Panc1 (cell line): ENCODE measurements around the gene TRAK1. TPM values are rescaled to one million over a fixed set of nuclear protein-coding genes. Genes with fewer than 3 reads are reported as not detected.

Experiments used
- ATAC-seq: fragments of 200-7000 bp; cut with Tn5 transposase; 2 replicates; pipeline ENCODE4 v1.9.1; 2020; ENCODE audit warnings: mild to moderate bottlenecking, moderate library complexity
- BruUV-seq: library from RNA; stranded (reverse); fragments of 400-500 nt; replicated peaks from 2 replicates; lab custom pipeline; 2021; lab: Mats Ljungman, UMichigan
- CTCF ChIA-PET: fragments of 300-600 bp; sonication (Branson Sonifier 250); formaldehyde crosslinking; loops from one replicate; lab custom pipeline; 2022; ENCODE audit warnings: antibody characterized with exemption; lab: Charles Lee
- POLR2A ChIA-PET: fragments of 300-600 bp; sonication (Branson Sonifier 250); formaldehyde crosslinking; loops from one replicate; lab custom pipeline; 2022; ENCODE audit warnings: antibody characterized with exemption; lab: Charles Lee
- DNase-seq: peaks from one replicate; pipeline ENCODE4 v3.0.0-alpha.2; 2010; ENCODE audit warnings: low read depth, low spot score
- H3K27ac ChIP-seq: 2 replicates; pipeline ENCODE4 v1.5.1; 2011; ENCODE audit warnings: mild to moderate bottlenecking, low read length, inconsistent platforms
- H3K27me3 ChIP-seq: fragments of 200-500 bp; sonication (Bioruptor generic); 2 replicates; pipeline ENCODE4 v1.6.0; 2014; ENCODE audit warnings: low read length, inconsistent platforms; ENCODE audit not compliant: control insufficient read depth, insufficient read depth
- H3K36me3 ChIP-seq: fragments of 200-500 bp; sonication (Bioruptor generic); 2 replicates; pipeline ENCODE4 v1.5.1; 2014; ENCODE audit warnings: inconsistent platforms, mild to moderate bottlenecking, low read length, moderate library complexity; ENCODE audit not compliant: control insufficient read depth, insufficient read depth
- H3K4me1 ChIP-seq: 2 replicates; pipeline ENCODE4 v1.5.1; 2011; ENCODE audit warnings: inconsistent platforms, mild to moderate bottlenecking, low read length, moderate library complexity; ENCODE audit not compliant: control insufficient read depth, insufficient read depth
- H3K4me3 ChIP-seq, 2 experiments: 2 replicates each; pipeline ENCODE4 v1.5.1; 2011 to 2012; ENCODE audit warnings: low read depth in 2 of 2, low read length in 2 of 2, mild to moderate bottlenecking in 2 of 2, inconsistent platforms in 1 of 2, moderate library complexity in 1 of 2
- H3K9me3 ChIP-seq: fragments of 200-500 bp; sonication (Bioruptor generic); 2 replicates; pipeline ENCODE4 v1.5.1; 2014; ENCODE audit warnings: low read depth, mild to moderate bottlenecking, inconsistent platforms, low read length, moderate library complexity; ENCODE audit not compliant: control insufficient read depth, insufficient read depth
- POLR2AphosphoS5 ChIP-seq: IDR thresholded peaks from 2 replicates; pipeline ENCODE4 v1.6.1; 2012; ENCODE audit warnings: mild to moderate bottlenecking, low read depth, low read length, moderate library complexity
- REST ChIP-seq, 2 experiments: IDR thresholded peaks; 2 replicates each; pipeline ENCODE4 v1.6.1; 2011 to 2012; ENCODE audit warnings: low read depth in 2 of 2, control low read depth in 1 of 2, low read length in 1 of 2, mild to moderate bottlenecking in 1 of 2, moderate library complexity in 1 of 2; ENCODE audit not compliant: insufficient read depth in 1 of 2
- SIN3A ChIP-seq: IDR thresholded peaks from 2 replicates; pipeline ENCODE4 v1.6.1; 2012; ENCODE audit warnings: low read depth, mild to moderate bottlenecking, low read length, moderate library complexity, borderline replicate concordance; ENCODE audit not compliant: insufficient read depth
- TCF7L2 ChIP-seq: IDR thresholded peaks from 2 replicates; pipeline ENCODE4 v1.6.1; 2011; ENCODE audit warnings: mild to moderate bottlenecking, low read depth, low read length, inconsistent platforms
- in situ Hi-C: cut with HindIII; loops from 2 replicates; pipeline ENCODE4 v1.10.0; 2016; ENCODE audit warnings: low sequenced_read_pairs, low pct_unique_long_range_greater_than_20kb
- intact Hi-C: fragments of 100-400 bp; cut with micrococcal nuclease; formaldehyde crosslinking; loops from one replicate; pipeline ENCODE4 v1.10.0; 2022; ENCODE audit not compliant: unreplicated experiment
- total RNA-seq: library from RNA; stranded (reverse); gene quantifications from one replicate; pipeline ENCODE4 v1.2.1, GENCODE V29; 2021; ENCODE audit not compliant: unreplicated experiment
- TF ChIP-seq, protein P1 (sequence below): fragments of 450-650 bp; IDR thresholded peaks from 2 replicates; pipeline ENCODE4 v1.5.1; 2017; ENCODE audit warnings: mild to moderate bottlenecking

The TRAK1 gene
- total RNA-seq, 1 experiment from 2014 or later = 38.4 TPM

DNA sequence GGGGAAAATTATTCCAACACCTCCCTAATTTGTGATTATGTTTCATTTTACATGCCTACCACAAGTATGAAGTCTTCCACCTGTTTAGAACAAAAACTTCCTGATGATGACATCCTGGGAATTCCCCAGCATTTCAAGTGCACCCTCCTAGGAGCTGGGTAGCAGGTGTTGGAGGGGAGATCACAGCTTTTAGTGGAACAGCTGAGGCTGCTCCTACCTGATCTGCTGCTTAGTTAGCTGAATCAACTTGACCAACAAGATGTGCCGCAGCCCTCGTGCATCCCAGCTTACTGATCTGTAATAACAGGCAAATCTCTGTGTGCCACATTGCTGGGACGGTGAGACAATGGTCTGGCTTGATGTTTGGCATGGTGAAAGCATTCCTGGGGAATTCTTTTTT is 29.7 kb downstream of the TRAK1 start:
- intact Hi-C loops = no loop called here
- Histone ChIP-seq H3K4me3 (no peak overlapping the region), H3K9me3 (no peaks in the 10 kb centered on the region), H3K27ac (no peak overlapping the region), H3K4me1 (no peaks in the 10 kb centered on the region), H3K36me3 (no peaks in the 10 kb centered on the region), H3K27me3 (no peaks in the 10 kb centered on the region)
- TF ChIP-seq SIN3A (no peak), POLR2AphosphoS5 (no peak), REST (IDR thresholded peaks at IDR 0.05; ENCODE audit: insufficient read depth in 1 of 2, low read depth in 2 of 2, low read length in 1 of 2) (no peak), TCF7L2 (no peak)
- TF ChIP-seq, protein P1, sequence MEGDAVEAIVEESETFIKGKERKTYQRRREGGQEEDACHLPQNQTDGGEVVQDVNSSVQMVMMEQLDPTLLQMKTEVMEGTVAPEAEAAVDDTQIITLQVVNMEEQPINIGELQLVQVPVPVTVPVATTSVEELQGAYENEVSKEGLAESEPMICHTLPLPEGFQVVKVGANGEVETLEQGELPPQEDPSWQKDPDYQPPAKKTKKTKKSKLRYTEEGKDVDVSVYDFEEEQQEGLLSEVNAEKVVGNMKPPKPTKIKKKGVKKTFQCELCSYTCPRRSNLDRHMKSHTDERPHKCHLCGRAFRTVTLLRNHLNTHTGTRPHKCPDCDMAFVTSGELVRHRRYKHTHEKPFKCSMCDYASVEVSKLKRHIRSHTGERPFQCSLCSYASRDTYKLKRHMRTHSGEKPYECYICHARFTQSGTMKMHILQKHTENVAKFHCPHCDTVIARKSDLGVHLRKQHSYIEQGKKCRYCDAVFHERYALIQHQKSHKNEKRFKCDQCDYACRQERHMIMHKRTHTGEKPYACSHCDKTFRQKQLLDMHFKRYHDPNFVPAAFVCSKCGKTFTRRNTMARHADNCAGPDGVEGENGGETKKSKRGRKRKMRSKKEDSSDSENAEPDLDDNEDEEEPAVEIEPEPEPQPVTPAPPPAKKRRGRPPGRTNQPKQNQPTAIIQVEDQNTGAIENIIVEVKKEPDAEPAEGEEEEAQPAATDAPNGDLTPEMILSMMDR = no peak
- DNase-seq = no peak
- CTCF ChIA-PET = interaction anchor here (0.8 kb wide), 1 partner anchor 70 kb away, joined by 5 read pairs; no protein-coding TSS in a partner anchor
- POLR2A ChIA-PET = interaction anchor here (0.7 kb wide), 1 partner anchor 12 kb away, joined by 6 read pairs; no protein-coding TSS in a partner anchor
- in situ Hi-C loops = no loop called here
- no peak for ATAC-seq
- no TSS peak for BruUV-seq

GRCh38 chr3:42122261-42123011 is 31.3 kb downstream of the TRAK1 start:
- H3K4me3 ChIP-seq = no peak overlapping the region
- BruUV-seq = no TSS peak
- ATAC-seq (no peak), DNase-seq (no peak)
- no peaks in the 10 kb centered on the region for H3K36me3 ChIP-seq
- H3K27me3 ChIP-seq = no peaks in the 10 kb centered on the region
- no peaks in the 10 kb centered on the region for H3K4me1 ChIP-seq
- H3K9me3 ChIP-seq = no peaks in the 10 kb centered on the region
- TF ChIP-seq REST (IDR thresholded peaks at IDR 0.05; ENCODE audit: insufficient read depth in 1 of 2, low read depth in 2 of 2, low read length in 1 of 2) = no peak
- TF ChIP-seq TCF7L2 = no peak
- TF ChIP-seq, protein P1 = no peak
- no peak for TF ChIP-seq POLR2AphosphoS5
- TF ChIP-seq SIN3A = no peak
- no peak overlapping the region for H3K27ac ChIP-seq
- intact Hi-C loops (no loop called here), in situ Hi-C loops (no loop called here)
- CTCF ChIA-PET = no interaction called here
- POLR2A ChIA-PET = no interaction called here
